NCI-H2029 (cell line): ENCODE measurements around the gene C15orf40.
"Not testable (repeated sequence)": the region's sequence is repeated elsewhere in the genome, so short reads cannot be mapped to it uniquely, and the experiment has no call there.

Experiments
- DNase-seq: peaks from one replicate; lab custom pipeline; 2025; lab: John Stamatoyannopoulos, UW

C15orf40 gene

DNA sequence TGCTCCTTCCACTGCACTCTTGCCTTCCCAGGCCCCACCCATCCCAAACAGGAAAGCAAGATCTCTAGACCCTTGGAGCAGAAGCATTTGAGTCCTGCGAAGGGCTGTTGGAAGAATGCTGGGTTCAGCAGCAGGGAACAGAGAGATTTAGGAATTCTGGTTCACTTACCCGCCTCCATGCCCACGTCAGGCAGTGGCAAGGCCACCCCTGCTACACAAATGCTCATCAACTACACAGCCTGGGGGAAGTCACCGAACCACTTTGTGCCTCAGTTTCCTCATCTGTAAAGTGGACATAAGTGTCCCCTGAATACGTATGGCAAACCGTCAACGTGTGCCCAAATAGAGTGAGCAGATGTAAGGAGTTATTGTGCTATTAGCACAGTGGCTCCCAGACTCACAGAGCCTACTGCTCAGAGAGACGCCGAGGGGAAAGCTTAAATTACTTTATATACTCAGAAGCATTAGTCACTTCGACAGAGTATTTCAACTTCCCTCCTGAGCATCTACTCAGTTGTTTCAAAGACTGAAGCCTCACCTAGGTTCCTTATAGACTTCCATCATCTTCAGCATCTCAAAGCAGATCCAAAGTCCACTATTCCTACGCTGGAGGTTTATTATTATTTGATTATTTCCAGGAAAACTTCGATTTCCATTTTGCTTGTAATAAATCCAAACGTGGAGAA lies 59.8 kb downstream of the C15orf40 start:
- DNase-seq, result no peak

DNA sequence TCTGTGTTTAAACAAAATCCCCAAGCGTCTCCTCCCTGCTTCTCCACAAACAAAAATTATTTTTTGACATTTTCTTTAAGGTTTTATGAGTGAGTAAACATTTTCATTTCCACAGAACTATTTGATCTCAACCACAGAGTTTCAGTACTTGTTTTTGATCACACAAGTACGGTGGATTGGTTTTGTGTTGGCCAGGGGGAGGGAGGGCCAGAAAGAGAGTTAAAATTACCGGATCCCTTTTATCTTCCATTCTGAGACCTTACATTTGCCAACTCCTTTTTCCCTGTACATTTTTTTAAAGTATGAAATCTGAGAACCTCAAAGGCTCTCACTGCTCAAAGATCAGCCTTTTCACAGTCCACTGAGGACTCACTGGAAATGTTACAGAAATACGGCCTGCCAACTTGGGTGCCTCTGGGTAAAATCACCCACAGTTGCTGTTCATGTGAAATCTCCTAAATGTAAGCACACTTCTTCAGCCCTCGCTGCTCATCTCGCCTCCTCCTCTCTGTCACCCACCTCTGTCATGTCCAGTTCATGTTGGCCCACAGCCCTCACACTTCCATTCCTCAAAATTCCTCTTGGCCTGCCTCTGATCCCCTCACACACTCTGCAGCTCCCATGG lies 60.6 kb downstream of the C15orf40 start:
- no peak for DNase-seq

DNA sequence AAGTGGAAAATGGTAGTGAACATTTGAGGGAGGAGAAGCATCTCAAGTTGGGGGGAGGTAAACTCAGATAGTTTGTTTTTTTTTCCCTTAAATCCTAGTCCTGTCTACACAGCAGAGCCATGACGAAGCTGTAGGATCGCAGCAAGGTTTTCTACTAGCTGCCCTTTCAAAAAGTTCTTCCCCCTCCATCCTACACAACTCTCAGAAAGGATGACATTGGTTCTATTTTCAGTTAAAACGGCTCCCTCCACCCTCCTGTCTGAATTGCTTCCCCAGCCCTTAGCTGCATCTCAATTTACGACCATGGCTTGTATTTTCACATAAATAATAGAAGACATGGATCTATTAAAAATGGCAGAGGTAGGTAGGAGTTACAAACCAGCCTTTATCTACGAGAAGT lies 61.1 kb downstream of the C15orf40 start:
- DNase-seq, result no peak

DNA sequence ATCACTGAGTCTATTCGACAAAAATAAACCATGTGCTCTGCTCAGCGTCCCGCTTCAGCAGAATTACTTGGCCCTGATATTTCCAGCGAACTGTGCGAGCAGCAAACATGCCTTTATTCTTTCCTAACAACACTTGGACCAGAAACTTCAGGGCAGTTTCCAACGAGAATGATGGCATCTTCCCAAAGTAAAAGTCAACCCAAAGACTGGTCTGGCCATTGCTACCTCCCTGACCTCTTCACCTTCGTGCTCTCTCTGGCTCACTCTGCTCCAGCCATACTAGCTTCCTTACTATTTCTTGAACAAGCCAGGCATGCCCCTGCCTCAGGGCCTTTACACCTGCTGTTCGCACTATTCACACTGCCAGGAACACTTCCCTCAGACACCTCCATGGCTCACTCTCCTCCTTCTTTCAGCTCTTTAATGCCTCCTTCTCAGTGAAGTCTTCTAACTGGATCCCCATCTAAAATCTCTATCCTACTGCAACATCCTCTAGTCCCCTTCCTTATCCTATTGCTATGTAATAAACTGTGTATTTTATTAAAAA lies 65.2 kb downstream of the C15orf40 start:
- DNase-seq, result no peak

DNA sequence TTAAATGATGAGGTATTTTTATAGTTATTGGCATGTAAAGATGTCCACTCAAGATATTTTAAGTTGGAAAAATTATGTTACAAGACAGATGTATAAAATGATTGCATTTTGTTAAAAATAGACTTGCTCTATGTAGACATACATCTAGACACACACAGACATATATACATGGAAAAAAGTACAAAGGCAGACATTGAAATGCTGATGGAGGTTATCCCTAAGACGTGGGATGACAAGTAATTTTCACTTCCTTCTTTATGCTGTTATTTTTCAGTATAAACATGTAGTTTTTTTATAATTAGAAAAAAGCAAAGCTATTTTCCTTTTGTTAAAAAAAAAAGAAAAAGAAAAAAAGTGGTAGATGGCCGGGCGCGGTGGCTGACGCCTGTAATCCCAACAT lies 66.1 kb downstream of the C15orf40 start:
- no peak for DNase-seq

DNA sequence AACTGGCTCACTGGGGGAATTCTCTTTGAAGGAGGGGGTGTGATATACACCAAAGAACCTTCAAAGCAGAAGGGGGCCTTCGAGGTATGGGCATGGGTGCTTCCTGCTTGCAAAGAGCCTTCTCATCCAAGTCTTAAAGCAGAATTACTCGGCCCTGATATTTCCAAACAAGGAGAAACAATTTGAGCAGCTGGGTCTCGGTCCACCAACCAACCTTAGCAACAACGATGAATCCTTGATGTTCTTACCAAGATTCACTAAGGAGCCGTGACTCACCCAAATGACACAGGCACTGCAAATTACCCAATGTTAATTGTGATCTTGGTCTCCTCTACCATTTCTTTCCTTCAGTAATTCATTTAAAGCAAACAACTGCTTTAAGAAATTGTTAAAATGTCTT lies 66.6 kb downstream of the C15orf40 start:
- DNase-seq, result no peak

DNA sequence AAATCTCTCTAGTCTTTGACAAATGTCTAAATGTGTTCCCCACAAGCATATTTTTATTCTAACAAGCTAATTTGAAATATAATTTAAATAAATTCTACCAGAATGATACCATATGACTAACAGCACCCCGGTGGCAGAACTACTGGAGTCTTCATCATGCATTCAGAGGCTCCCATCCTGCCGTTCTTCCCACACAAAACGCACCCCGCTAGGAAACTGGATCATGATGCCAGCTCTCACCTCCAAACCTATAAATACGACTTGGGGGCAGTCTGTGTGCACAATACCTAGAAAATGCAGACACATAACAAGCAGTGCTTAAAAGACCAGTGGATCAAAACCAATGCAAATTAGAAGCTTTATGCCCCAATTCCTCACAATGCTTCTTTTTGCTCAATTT lies 67.4 kb downstream of the C15orf40 start:
- DNase-seq, result no peak

DNA sequence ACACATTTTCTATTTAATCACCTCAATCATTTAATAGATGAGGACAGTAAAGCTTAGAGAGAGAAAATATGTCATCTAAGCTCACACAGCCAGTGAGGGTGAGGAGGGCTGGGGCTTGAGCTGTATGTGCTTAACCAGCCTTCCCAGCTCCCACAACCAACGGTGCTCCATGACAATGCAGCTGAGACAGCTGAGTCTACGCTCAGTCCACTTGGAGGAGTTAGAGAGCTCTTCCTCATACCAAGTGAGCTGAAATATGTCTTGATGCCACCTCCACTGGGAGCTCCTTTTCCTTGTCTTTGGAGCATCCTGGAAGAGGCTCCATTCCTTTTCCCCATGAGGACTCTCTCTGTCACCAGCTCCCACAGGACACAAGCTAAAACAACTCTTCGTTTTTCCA lies 68.3 kb downstream of the C15orf40 start:
- DNase-seq, result no peak

DNA sequence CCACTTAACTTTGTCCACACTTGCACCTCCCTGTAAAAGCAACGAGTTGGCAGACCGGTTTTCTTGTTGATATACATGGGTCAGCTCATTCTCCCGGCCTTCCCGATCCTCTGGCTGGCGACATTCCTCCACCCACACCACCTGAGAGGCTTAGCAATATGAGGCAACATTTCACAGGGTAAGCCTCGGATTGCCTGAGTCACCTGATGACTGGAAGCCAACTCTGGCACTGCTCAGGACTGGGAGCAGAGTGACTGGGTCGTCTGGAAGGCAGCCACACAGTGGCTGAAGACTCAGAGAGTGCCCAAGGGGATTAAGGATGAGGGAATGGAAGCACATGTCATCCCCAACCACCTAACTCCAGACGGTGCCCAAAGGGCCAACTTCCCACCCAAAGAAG lies 68.7 kb downstream of the C15orf40 start:
- no peak for DNase-seq

DNA sequence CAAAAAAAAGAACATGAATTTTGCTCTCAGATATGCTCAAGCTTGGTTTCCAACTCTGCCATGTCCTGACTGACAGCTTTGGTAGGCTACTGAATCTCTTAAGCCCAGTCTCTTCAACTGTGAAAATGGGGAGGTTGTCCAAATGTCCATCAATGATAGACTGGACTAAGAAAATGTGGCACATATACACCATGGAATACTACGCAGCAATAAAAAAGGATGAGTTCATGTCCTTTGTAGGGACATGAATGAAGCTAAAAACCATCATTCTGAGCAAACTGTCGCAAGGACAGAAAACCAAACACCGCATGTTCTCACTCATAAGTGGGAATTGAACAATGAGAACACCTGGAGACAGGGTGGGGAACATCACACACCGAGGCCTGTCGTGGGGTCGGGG lies 71.8 kb downstream of the C15orf40 start:
- not testable (repeated sequence) for DNase-seq
